Measurements from ENCODE around the gene TMEM191B.
"Not testable (repeated sequence)": the region's sequence is repeated elsewhere in the genome, so short reads cannot be mapped to it uniquely, and the experiment has no call there.

The TMEM191B gene

DNA sequence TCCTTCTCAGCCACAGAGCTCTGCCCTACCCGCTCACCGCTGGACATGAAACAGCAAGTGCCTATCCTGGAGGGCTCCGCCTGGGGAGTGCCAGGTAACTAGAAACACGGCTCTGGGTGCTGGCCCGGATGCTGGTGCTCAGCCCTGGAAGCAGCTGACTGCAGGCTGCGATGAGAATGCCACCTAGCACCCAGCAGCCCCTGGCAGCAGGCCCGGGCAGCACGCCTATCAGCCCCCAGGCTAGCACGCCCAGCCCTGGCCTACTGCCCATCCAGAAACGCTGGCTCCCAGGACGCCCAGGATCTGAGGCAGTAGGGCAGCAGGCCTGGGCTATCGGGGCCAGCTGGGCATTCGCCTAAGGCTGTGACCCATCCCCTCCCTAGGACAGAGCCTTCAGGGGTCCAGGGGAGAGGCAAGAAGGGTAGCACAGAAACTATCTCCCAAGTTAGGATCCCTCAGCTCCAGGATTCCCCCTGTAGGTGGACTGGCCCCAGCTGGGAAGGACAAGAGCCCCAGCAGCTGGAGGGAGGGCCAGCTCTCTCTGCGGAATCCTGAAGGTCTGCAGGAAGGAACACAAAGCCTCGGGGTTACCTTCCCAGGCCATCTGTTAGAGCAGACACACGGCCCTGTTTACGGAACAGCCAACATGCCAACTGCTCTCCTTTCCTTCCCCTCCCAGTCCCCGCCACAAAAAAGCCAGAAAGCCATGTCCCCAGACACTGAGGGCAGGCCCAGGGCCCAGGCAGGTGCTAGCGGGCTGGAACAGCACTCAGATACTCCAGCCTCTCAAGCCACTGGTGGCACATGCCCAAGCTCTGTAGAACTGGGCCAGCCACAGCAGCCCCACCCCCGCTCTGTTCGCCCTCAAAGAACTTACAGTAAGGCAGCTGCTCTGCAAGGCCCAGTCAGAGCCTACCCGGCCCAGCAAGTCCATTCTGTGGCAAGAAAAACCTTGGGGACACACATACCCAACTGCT, 27.0 kb downstream of the TMEM191B start:
- DNase-seq (ENCODE audit: low read depth in 2 of 3, low spot score in 1 of 3), result not testable (repeated sequence)

DNA sequence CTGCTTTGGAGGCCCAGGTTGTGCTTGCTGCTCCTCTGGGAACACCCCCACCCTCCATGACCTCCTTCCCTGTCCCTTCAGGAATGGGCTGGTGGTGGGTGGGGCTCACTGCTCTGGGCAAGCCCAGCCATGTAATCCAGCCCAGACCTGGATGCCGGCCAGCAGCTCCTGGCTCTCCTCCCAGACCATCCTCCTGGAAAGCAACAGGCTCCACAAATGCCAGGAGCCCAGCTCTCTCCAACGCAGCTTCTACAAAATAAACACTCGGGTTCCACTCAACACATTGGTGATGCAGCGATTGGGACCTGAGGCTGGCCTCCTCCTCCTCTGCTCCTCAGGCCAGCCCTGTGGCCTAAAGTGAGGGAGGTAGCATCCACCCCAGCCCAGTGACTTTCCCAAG, 30.9 kb downstream of the TMEM191B start:
- not testable (repeated sequence) for DNase-seq (ENCODE audit: low read depth in 2 of 3, low spot score in 1 of 3)

DNA sequence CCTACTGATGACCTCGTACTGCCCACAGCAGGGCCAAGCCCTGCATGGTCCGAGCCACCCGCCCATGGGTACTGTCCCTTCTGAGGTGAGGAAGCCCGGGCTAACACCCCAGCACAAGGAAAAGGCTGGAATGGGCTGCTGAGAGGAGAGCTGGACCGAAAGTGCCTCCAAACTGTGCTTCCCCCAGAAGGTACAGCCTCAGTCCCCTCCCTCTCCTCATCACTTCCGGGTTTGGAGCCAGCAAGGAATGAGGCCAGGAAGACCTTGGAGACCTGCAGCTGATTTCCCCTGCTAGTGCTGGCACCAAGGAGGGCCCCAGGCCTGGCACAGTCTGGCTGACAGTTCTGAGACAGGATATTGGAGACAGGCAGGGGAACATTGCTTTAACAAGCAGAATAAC, 31.3 kb downstream of the TMEM191B start:
- not testable (repeated sequence) for DNase-seq (ENCODE audit: low read depth in 2 of 3, low spot score in 1 of 3)

DNA sequence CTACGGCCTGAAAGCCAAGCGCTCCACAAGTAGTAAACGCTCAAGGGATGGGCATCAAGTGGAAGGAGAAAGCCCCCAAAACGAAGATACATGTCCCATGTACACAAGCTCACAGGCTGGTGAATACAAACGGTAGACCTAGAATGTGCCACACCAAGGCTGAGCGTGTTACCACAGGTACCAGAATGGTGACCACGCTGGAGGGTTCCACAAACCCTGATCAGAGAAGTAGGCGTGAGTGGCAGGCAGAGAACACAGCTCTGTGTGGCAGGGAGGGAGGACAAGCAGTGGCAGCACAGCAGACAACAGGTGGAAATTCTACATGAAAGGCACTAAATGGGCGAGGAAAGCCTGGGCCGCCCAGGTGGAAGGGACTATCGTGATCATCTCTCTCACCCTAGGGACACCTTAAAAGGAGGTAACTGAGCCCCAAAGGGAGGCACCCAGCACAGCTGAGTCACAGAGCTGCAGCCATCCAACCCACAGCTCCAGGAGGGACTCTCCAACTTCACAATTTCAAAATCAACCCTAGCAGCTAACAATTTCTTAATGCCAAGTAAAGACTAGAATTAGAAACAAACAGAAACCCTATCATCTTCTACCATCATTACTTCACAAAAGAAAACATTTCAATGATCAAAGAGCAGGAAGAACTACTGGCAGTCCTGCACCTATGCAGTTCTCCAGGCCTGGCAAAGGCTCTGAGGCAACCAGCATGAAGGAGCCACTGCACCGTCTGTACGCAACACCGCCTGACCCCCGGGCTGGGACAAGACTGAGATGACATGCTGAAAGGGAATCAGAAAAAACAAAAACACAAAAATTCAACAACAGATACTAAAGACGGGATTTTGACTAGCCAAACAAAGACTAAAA, 32.7 kb downstream of the TMEM191B start:
- DNase-seq (ENCODE audit: low read depth in 2 of 3, low spot score in 1 of 3), result not testable (repeated sequence)

DNA sequence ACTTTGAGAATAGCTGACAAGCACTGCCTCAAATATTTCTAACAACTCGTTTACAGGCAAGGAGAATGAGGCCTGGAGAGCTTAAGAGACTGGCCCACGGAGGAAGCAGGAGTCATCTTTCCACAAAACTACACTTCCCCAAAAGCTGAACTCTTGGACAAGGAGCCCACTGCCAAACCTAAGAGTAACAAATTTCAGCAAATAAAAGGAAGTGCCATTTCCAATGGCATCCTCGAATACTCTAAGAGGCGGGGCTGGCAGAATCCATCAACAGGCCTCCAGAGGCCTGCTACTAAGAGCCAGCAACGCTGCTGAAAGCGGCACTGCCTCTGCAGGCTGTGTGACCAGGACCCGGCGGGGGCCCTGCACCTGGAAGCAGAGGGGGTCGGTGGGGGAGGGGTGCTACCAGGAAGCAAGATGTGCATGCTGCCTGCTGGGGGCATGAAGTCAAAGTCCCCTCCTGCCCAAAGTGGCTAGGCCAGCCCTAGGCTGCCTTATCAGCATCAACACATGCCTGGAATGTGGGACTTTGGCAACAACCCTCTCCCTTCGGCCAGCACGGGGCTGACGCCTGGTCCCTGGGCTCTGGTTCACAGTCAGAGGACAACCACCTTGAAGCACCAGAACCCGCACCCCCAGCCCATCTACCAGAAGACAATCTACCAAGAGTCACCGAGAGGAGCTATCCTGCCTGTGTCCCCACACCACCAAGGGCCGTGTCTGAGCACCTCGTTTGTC, 43.1 kb downstream of the TMEM191B start:
- not testable (repeated sequence) for DNase-seq (ENCODE audit: low read depth in 2 of 3, low spot score in 1 of 3)

DNA sequence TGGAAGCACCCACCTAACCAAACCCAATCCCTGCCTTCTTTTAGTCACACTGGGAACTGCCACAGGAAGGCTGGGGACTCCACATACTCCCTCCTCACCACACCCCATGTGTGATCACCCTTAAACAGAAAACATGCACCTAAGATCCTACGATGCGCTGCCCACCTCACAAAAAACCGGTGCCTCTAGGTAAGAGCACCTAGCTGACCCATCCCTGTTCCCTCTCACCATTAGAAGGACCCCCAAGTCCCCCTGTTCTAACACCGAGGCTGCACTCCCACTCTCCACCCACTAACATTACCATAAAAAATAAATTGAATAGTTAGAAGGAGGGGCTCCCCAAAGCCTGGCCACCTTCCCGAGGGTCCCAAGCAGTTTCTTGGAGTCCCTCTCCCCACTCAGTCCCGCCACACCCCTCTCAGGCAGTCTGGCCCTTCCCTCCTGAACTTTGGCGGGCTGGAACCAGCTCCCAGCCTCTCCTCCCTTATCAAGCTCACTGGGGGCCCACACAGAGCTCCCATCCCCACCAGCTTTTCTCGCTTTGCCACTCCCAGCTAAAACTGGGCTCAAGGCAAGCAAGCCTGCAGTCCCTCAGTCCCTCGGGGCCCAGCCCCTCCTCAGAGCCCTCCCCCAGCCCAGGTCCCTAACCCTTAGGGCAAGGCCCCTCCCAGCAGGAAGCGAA, 46.0 kb downstream of the TMEM191B start:
- not testable (repeated sequence) for DNase-seq (ENCODE audit: low read depth in 2 of 3, low spot score in 1 of 3)

DNA sequence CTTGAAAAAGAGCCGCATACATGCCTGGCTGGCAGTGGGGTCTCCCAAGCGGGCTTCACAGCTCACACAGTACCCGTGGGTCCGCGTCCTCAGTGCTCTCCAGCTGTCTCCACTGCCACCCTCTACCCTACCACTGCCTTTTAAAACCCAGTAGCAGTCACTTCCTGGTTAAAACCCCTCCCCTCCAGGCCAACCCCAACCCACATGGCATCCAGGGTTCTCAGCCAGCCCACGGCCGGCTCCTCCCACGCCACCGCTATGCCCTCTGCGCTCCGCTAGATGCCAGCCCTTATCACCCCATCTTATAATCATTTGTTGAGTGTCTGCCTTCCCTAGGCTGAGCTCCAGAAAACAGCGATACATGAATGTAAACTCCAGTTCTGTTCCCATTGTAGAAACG, 47.0 kb downstream of the TMEM191B start:
- not testable (repeated sequence) for DNase-seq (ENCODE audit: low read depth in 2 of 3, low spot score in 1 of 3)

DNA sequence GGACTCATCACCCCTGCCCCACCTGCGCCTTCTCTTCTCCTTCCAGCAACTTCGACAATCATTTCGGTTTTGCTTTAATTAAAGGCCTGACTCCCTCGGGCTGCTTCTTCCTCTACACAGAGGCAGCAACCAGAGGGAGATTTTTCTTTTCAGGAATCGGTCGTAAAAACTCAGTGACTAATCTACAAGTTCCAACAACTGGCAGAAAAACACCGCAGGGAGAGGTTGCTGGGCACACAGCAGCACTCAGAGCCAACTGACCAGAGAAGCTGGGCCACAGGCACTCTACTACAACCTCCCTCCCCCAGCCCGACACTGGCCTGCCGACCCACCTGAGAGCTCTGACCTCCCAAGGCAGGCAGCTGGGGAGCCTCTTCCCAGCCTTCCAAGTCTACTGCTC, 48.1 kb downstream of the TMEM191B start:
- not testable (repeated sequence) for DNase-seq (ENCODE audit: low read depth in 2 of 3, low spot score in 1 of 3)

DNA sequence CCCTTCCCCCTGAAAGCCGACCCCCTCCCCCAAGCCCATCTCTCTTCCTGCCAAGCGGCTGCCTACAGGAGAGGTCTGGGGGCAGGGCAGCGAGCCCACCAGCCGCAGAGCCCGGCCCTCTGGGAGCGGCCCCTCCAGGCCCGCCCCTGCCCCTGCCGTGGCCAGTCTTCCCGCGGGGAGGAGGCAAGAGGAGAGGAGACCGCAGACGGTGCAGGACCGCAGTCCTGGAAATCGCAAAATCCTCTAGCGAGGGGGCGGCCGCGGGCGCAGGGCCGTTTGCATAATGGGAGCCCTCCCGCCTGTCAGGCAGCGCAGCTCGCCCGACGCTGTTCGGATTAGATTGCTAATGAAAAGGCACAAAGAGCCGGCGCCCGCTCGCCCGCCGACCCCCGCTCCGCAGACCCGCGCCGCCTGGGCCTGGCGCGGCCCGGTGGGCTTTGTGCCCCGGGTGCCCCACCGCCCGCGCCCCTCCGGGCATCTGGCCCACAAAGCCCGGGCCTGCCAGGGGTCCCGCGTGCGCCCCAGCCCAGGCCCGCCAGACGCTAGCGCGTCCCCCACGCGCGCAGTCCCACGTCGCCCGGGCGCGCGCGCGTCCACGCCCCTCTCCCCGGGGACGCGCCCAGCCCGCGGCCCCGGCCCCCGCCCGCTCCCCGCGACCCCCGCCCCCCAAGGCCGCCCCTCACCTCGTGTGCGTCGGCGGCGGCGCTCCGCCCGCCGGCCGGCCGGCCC, 49.7 kb downstream of the TMEM191B start:
- DNase-seq (ENCODE audit: low read depth in 2 of 3, low spot score in 1 of 3), result not testable (repeated sequence)

DNA sequence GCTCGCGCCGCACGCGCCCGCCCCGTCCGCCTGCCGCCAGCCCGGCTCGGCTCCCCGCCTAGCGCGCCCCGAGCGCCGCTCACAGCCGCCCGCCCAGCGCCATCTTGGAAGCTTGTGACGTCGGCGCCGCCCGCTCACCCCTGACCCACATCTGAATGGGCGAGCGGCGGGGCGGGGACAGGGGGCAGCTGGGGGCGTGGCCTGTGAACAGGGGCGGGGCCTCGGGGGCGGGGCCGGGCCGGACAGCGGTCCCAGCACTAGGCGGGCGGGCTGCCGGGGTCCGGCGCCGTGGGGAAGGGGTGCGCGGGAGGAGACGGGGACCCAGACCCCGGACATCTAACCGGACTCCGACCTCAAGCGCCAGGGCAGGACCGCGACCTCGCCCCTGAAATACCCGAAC, 50.2 kb downstream of the TMEM191B start:
- DNase-seq (ENCODE audit: low read depth in 2 of 3, low spot score in 1 of 3), result peak in 2 of 3 donors; percentile 4 to 12

Measured in stimulated activated CD4-positive, alpha-beta T cell treated with anti-CD3 and anti-CD28 coated beads, Interleukin-12 subunit alpha, Interleukin-12 subunit beta, amount 100 ng/mL, for 48 hours (primary cell).